Neural crest cell (in vitro differentiated cells): ENCODE results near the gene TMEM242. TPM values are rescaled to one million over a fixed set of nuclear protein-coding genes. Genes with fewer than 3 reads are reported as not detected.

Source experiments
- DNase-seq: peaks from one replicate; pipeline ENCODE4 v3.0.0; 2021; ENCODE audit warnings: low read depth, mixed read lengths, low spot score
- H3K27ac Mint-ChIP-seq: one replicate; pipeline ENCODE4 v1.8.0; 2021; ENCODE audit warnings: mild to moderate bottlenecking, mixed read lengths; ENCODE audit not compliant: unreplicated experiment
- H3K27me3 Mint-ChIP-seq: 2 replicates; pipeline ENCODE4 v1.8.0; 2021; ENCODE audit warnings: low read depth, mild to moderate bottlenecking, mixed read lengths
- H3K36me3 Mint-ChIP-seq: 2 replicates; pipeline ENCODE4 v1.8.0; 2021; ENCODE audit warnings: low read depth, mild to moderate bottlenecking, mixed read lengths
- H3K4me1 Mint-ChIP-seq: 2 replicates; pipeline ENCODE4 v1.8.0; 2021; ENCODE audit warnings: mixed read lengths
- H3K4me3 Mint-ChIP-seq: one replicate; pipeline ENCODE4 v1.8.0; 2021; ENCODE audit warnings: mild to moderate bottlenecking, mixed read lengths
- H3K9me3 Mint-ChIP-seq: 2 replicates; pipeline ENCODE4 v1.8.0; 2021; ENCODE audit warnings: mixed read lengths
- total RNA-seq: library from RNA; stranded (reverse); gene quantifications from 2 replicates; pipeline ENCODE4 v1.2.1, GENCODE V29; 2021
- TF ChIP-seq, protein P1 (sequence below): fragments of 200-600 bp; sonication (generic); conservative IDR thresholded peaks from 2 replicates; pipeline ENCODE4 v1.5.0; 2021; ENCODE audit warnings: antibody characterized with exemption, mild to moderate bottlenecking

TMEM242 gene
- total RNA-seq, 1 donor from 2014 or later, result 11.3 TPM

DNA sequence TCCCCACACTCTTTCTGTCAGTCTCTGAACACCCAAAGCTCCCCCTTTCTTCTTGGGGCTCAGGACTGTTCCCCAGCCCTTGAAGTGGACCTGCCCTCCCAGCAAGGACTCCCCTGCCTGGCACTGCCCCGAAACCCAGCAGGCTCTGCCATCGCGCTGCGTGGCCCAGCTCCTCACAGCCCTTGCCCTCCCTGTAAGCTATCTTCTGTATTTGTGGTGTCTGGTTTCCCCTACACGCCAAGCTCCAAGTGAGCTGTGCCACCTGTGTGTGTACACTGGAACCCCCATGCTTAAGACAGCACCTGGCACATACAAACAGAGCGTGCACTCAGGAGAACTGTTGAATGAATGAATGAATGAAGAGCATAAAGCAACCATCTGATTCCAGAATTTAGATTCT lies 57.7 kb downstream of the TMEM242 start:
- Mint-ChIP-seq H3K27ac (no peak overlapping the region), H3K9me3 (peaks cover 8% of the 10 kb centered on the region), H3K4me3 (no peak overlapping the region), H3K27me3 (no peaks in the 10 kb centered on the region), H3K4me1 (peaks cover 16% of the 10 kb centered on the region), H3K36me3 (peaks cover 8% of the 10 kb centered on the region)
- no peak for DNase-seq
- TF ChIP-seq, protein P1, sequence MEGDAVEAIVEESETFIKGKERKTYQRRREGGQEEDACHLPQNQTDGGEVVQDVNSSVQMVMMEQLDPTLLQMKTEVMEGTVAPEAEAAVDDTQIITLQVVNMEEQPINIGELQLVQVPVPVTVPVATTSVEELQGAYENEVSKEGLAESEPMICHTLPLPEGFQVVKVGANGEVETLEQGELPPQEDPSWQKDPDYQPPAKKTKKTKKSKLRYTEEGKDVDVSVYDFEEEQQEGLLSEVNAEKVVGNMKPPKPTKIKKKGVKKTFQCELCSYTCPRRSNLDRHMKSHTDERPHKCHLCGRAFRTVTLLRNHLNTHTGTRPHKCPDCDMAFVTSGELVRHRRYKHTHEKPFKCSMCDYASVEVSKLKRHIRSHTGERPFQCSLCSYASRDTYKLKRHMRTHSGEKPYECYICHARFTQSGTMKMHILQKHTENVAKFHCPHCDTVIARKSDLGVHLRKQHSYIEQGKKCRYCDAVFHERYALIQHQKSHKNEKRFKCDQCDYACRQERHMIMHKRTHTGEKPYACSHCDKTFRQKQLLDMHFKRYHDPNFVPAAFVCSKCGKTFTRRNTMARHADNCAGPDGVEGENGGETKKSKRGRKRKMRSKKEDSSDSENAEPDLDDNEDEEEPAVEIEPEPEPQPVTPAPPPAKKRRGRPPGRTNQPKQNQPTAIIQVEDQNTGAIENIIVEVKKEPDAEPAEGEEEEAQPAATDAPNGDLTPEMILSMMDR, result no peak

- Mint-ChIP-seq H3K9me3 (peaks cover 4% of the 10 kb centered on the region), H3K27ac (no peak overlapping the region), H3K4me3 (no peak overlapping the region), H3K27me3 (no peaks in the 10 kb centered on the region), H3K36me3 (peaks cover 4% of the 10 kb centered on the region), H3K4me1 (peaks cover 14% of the 10 kb centered on the region)
- no peak for DNase-seq
- TF ChIP-seq, protein P1, result no peak
Measured at GRCh38 chr6:157265186-157265585, 58.1 kb downstream of the TMEM242 start.

- Mint-ChIP-seq H3K9me3 (no peaks in the 10 kb centered on the region), H3K27me3 (no peaks in the 10 kb centered on the region), H3K4me3 (no peak overlapping the region), H3K4me1 (peaks cover 9% of the 10 kb centered on the region), H3K27ac (no peak overlapping the region), H3K36me3 (no peaks in the 10 kb centered on the region)
- TF ChIP-seq, protein P1, result no peak
- DNase-seq, result no peak
Measured at GRCh38 chr6:157264701-157265100, 58.6 kb downstream of the TMEM242 start.

DNA sequence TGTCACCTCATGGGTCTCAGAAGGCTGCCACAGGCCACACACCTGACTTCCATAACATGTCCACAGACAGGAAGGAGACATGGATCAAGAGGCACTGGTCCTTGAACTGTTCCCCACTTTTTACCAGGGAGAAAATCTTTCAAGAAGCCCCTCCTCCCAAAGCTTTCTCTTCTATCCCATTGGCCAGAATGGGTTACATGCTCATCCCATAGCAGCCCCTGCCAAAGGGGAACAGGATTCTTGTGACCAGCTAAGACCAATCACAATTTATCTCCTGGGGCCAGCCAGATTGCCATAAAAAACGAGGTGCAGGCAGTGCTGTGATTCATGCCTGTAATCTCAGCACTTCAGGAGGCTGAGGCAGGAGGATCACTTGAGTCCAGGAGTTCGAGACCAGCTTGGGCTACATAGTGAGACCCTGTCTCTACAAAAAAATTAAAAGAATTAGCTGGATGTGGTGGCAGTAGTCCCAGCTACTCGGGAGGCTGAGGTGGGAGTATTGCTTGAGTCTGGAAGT lies 59.4 kb downstream of the TMEM242 start:
- no peak for DNase-seq
- H3K27me3 Mint-ChIP-seq, result no peaks in the 10 kb centered on the region
- H3K36me3 Mint-ChIP-seq, result no peaks in the 10 kb centered on the region
- no peak overlapping the region for H3K27ac Mint-ChIP-seq
- no peaks in the 10 kb centered on the region for H3K9me3 Mint-ChIP-seq
- H3K4me1 Mint-ChIP-seq, result peaks cover 2% of the 10 kb centered on the region
- TF ChIP-seq, protein P1, result no peak
- no peak overlapping the region for H3K4me3 Mint-ChIP-seq

- no peak for DNase-seq
- Mint-ChIP-seq H3K27me3 (no peaks in the 10 kb centered on the region), H3K4me3 (no peak overlapping the region), H3K4me1 (no peaks in the 10 kb centered on the region), H3K27ac (no peak overlapping the region), H3K36me3 (no peaks in the 10 kb centered on the region), H3K9me3 (no peaks in the 10 kb centered on the region)
- TF ChIP-seq, protein P1, result no peak
Measured at GRCh38 chr6:157263146-157263545, 60.2 kb downstream of the TMEM242 start.

DNA sequence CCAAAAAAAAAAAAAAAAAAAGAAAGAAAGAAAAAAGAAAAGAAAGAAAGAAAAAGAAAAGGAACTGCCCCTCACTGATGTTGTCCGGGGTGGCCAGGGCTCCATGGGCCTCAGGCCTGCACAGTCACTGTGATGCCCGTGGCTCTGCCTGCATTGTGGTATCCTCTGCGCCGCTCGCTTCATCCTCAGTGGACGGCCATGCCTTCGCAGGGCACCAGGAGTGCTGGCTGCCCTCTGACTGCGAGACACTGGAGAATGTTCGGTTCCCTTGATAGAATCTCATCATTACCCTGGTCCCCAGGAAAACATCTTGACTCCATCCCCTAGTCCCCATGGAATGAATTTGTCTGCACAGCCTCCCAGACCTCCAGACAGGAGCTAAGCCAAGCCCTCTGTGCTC lies 61.7 kb downstream of the TMEM242 start:
- Mint-ChIP-seq H3K4me1 (no peaks in the 10 kb centered on the region), H3K27ac (no peak overlapping the region), H3K4me3 (no peak overlapping the region), H3K27me3 (no peaks in the 10 kb centered on the region), H3K36me3 (no peaks in the 10 kb centered on the region), H3K9me3 (no peaks in the 10 kb centered on the region)
- TF ChIP-seq, protein P1, result no peak
- DNase-seq, result no peak
